HG03460 (cell line): ENCODE data around the gene RAB10.

Experiments used
- ATAC-seq: cut with Tn5 transposase; IDR thresholded peaks from one replicate; pipeline ENCODE4 v1.9.1; 2021; ENCODE audit not compliant: unreplicated experiment

RAB10 gene

GRCh38 chr2:26175466-26176278, 141.8 kb downstream of the RAB10 start:
- no peak for ATAC-seq

- ATAC-seq: no peak
These were observed 142.4 kb downstream of the RAB10 start for GRCh38 chr2:26176279-26176615.

DNA sequence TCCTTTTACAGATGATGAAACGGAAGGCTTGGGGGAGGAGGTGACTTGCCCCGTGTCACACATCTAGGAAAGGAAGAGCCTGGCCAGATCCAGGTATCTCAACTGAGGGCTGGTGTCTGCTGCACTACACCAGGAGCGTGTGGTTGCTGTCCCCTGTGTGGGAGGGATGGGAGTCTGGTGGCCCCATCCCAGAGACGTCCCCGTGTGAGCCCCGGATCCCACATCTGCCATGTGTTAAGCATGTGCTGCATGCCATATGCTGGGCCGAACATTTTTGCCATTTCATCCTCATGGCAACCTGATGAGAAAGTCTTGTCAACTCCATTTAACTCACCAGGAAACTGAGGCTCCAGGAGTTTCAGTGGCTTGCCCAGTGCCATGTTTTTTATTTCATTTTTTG, 143.2 kb downstream of the RAB10 start:
- ATAC-seq: no peak

DNA sequence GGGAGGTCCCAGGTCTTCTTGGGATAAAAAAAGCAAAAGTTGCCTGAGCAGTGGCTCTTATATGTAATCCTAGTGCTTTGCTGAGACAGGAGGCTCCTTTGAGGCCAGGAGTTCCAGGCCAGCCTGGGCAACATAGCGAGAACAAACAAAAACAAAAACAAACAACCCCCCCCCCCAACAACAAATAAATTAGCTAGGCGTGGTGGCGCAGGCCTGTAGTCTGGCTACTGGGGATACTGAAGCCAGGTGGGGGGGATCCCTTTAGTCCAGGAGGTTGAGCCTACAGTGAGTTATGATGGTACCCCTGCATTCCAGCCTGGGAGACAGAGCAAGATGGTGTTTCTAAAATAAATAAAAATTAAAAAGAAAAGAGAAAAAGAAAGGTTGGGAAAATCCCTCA, 144.4 kb downstream of the RAB10 start:
- ATAC-seq: no peak

GRCh38 chr2:26178746-26179436, 145.0 kb downstream of the RAB10 start:
- ATAC-seq: no peak

DNA sequence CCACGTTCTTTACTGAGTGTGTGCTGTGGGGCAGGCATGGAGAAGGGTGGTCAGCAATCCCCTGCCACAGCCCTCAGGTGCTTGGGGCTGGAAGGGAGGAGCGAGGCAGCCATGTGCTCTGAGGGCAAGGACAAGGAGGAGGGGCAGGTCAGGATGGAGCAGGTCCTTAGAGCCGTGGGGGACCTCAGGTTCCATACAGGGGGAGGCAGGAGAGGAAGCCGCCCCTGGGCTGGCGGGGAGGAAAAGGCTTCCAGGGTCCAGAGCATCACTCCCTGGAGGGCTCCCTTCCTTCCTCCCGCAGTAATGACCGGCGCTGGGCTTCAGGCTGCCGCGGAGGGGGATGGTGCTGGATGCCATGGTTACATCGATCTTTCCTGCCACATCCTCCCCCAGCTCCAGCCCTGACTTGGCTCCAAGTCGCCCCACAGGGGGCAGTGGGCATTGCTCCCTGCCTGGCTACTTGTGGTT, 145.6 kb downstream of the RAB10 start:
- ATAC-seq: no peak

GRCh38 chr2:26182441-26182840, 148.6 kb downstream of the RAB10 start:
- ATAC-seq: no peak

DNA sequence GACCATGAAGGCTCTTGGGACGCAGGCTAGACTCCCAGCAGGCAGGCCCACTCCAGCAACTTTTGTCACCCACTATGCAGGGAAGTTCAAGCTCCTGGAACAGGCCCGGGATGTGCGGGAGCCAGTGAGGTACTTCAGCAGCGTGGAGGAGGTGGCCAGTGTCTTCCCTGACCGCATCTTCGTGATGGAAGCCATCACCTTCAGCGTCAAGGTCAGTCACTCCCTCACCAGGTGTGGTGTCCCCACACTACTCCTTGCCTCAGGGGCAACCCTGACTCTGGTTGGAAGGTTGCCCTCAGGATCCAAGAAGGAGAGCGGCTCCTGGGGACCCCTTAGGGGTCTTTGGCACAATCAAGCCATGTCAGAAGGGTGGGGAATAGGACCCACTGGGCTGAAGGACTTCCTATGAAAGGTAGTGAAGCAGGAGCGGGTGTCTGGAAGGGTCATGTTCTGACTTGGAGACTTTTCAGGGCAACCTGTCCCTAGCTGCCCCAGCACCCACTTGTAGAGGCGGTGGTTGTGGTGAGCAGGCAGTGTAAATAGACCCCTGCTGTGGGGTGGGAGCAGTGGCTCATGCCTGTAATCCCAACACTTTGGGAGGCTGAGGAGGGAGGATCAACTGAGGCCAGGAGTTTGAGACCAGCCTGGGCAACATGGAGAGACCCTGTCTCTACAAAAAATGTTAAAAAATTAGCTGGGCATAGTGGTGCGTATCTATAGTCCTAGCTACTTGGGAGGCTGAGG, 149.2 kb downstream of the RAB10 start:
- ATAC-seq: no peak

DNA sequence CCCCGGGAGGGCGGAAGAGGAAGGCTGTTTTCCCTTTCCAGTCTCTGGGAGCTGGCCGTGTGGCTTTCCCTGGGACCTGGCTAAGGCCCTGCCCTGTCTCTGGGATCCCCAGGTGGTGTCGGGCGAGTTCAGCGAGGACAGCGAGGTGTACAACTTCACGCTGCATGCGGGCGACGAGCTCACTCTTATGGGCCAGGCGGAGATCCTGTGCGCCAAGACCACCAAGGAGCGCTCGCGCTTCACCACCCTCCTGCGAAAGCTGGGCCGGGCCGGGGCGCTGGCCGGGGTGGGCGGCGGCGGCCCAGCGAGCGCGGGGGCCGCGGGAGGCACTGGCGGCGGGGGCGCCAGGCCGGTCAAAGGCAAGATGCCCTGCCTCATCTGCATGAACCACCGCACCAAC, 150.2 kb downstream of the RAB10 start:
- no peak for ATAC-seq

DNA sequence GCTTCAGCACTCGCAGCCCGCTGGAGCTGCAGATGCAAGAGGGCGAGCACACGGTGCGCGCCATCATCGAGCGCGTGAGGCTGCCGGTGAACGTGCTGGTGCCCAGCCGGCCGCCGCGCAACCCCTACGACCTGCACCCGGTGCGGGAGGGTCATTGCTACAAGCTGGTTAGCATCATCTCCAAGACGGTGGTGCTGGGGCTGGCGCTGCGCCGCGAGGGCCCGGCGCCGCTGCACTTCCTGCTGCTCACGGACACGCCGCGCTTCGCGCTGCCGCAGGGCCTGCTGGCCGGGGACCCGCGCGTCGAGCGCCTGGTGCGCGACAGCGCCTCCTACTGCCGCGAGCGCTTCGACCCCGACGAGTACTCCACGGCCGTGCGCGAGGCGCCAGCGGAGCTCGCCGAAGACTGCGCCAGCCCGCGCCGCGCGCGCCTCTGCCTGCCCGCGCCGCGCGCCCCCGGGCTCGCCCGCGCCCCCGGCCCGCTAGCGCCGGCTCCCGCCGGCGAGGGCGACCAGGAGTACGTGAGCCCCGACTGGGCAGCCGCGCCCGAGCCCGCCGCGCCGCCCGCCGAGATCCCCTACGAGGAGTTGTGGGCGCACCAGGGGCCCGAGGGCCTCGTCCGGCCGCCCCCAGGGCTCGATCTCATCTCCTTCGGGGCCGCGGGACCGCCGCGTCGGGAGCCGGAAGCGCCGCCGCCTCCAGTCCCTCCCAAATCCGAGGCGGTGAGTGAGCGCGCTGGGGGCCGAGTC, 150.8 kb downstream of the RAB10 start:
- peak; percentile 70 for ATAC-seq

DNA sequence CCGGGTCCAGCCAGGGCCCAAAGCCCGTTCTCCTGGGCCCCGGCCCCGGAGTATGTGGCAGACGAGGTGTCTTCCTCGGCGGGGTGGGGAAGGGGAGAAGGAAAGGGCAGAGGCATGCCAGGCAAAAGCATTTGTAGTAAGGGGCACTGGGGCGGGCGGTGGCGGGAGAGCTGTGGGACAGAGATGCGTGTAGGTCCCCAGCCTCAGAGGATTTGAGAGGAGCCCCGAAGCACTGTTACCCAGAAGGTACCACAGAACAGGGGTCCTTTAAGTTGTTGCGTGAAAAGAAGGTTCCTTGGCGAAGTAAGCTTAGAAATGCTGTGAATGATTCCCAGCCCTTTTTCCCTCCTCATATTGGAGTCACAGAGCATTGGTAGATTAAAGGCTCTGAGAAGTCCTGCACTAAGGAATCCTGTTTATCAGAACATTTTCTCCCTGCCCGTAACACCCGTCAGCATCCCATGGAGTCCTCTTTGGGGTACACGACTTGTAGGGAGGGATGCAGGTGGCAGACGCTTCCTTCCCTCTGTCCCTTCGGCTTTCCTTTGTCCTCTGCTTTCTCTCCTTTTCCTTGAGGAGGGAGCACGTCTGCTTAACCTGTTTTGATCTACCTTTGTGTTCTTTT, 151.5 kb downstream of the RAB10 start:
- ATAC-seq: no peak

DNA sequence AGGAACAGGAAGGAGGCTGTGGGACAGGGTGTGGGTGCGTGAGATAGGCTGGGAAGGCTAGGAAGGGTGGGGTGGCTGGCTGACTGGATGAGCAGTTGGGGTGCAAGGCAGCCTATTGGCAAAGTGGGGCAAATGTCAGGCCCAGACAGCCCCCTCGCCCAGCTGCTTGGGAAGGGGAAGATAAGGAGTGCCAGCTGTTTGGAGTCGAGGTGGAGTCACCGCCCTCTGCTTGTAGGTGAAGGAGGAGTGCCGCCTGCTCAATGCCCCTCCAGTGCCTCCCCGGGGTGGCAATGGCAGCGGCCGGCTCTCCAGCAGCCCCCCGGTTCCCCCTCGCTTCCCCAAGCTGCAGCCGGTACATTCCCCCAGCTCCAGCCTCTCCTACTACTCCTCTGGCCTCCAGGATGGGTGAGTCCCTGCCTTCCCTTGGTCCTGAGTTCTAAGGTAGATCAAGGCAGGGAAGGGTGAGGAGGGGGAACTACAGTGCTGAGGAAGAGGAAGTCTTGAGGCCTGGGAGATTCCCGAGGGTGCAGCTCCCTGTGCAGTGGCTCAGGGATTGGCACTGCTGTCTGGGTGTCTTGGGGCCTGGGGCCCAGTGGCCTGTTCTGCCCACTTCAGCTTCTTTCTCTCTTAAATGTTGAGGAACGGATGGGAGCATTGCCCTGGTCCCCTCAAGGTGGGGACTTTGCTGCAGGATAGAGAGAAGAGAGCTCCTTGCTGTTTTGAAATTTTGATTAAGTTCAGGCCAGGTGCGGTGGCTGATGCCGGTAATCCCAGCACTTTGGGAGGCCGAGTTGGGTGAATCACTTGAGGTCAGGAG, 152.3 kb downstream of the RAB10 start:
- no peak for ATAC-seq
